Measurements from ENCODE around the gene EPHB2.

GRCh38 chr1:22714455-22714854 is 3.8 kb downstream of the EPHB2 start:
- TF ChIP-seq CTCF (IDR thresholded peaks at IDR 0.05) (no peak), POLR2A (IDR thresholded peaks at IDR 0.05) (no peak)

Measured in testis (tissue), 2 donors.